H9 (cell line): ENCODE measurements around the gene SDK2. TPM values are rescaled to one million over a fixed set of nuclear protein-coding genes. Genes with fewer than 3 reads are reported as not detected.

Experiments
- DNase-seq: peaks from one replicate; pipeline ENCODE4 v3.0.0-alpha.2; 2017
- H2AFZ ChIP-seq: one replicate; pipeline ENCODE4 v1.6.1; 2013; ENCODE audit warnings: mild to moderate bottlenecking, low read length, control low read depth, moderate library complexity
- H2AK5ac ChIP-seq: 2 replicates; pipeline ENCODE4 v1.6.1; 2013; ENCODE audit warnings: low read length, control low read depth, mixed read lengths; ENCODE audit not compliant: insufficient read length
- H2BK120ac ChIP-seq: one replicate; pipeline ENCODE4 v1.6.1; 2013; ENCODE audit warnings: low read depth, mild to moderate bottlenecking, low read length, control low read depth, inconsistent platforms; ENCODE audit not compliant: poor library complexity, severe bottlenecking
- H2BK12ac ChIP-seq: 2 replicates; pipeline ENCODE4 v1.6.1; 2013; ENCODE audit warnings: low read length, control low read depth, mixed read lengths, low read depth; ENCODE audit not compliant: insufficient read length
- H2BK15ac ChIP-seq: 2 replicates; pipeline ENCODE4 v1.6.1; 2013; ENCODE audit warnings: low read depth, low read length, control low read depth
- H2BK20ac ChIP-seq: one replicate; pipeline ENCODE4 v1.6.1; 2013; ENCODE audit warnings: low read depth, mild to moderate bottlenecking, low read length, control low read depth, inconsistent platforms; ENCODE audit not compliant: poor library complexity, severe bottlenecking
- H2BK5ac ChIP-seq: 2 replicates; pipeline ENCODE4 v1.6.1; 2013; ENCODE audit warnings: low read length, control low read depth, mixed read lengths; ENCODE audit not compliant: insufficient read length
- H3K14ac ChIP-seq: 2 replicates; pipeline ENCODE4 v1.6.1; 2013; ENCODE audit warnings: low read length, control low read depth; ENCODE audit not compliant: insufficient read depth
- H3K18ac ChIP-seq: 2 replicates; pipeline ENCODE4 v1.6.1; 2013; ENCODE audit warnings: low read depth, mild to moderate bottlenecking, mixed read lengths, low read length, control low read depth; ENCODE audit not compliant: insufficient read length
- H3K23ac ChIP-seq: 2 replicates; pipeline ENCODE4 v1.6.1; 2013; ENCODE audit warnings: low read length, control low read depth, mixed read lengths, low read depth; ENCODE audit not compliant: insufficient read length
- H3K23me2 ChIP-seq: 2 replicates; pipeline ENCODE4 v1.6.1; 2013; ENCODE audit warnings: low read depth, mild to moderate bottlenecking, mixed read lengths, low read length, control low read depth; ENCODE audit not compliant: insufficient read length, poor library complexity, severe bottlenecking
- H3K27ac ChIP-seq: 2 replicates; pipeline ENCODE4 v1.5.1; 2013; ENCODE audit warnings: low read length, control low read depth, mixed read lengths, low read depth; ENCODE audit not compliant: insufficient read length
- H3K27me3 ChIP-seq: 2 replicates; pipeline ENCODE4 v1.6.1; 2013; ENCODE audit warnings: low read length, control low read depth, inconsistent platforms; ENCODE audit not compliant: insufficient read depth
- H3K4ac ChIP-seq: 2 replicates; pipeline ENCODE4 v1.6.1; 2013; ENCODE audit warnings: low read depth, mild to moderate bottlenecking, control low read depth, inconsistent platforms, low read length, moderate library complexity
- H3K4me1 ChIP-seq: 2 replicates; pipeline ENCODE4 v1.6.1; 2013; ENCODE audit warnings: low read length, control low read depth, inconsistent platforms; ENCODE audit not compliant: insufficient read depth
- H3K4me2 ChIP-seq: 2 replicates; pipeline ENCODE4 v1.6.1; 2013; ENCODE audit warnings: low read length, control low read depth, mixed read lengths; ENCODE audit not compliant: insufficient read length, insufficient read depth
- H3K56ac ChIP-seq: 2 replicates; pipeline ENCODE4 v1.6.1; 2013; ENCODE audit warnings: low read depth, mild to moderate bottlenecking, mixed read lengths, low read length, control low read depth; ENCODE audit not compliant: insufficient read length
- H3K79me1 ChIP-seq: 2 replicates; pipeline ENCODE4 v1.6.1; 2013; ENCODE audit warnings: low read depth, mild to moderate bottlenecking, moderate library complexity, low read length, control low read depth, inconsistent platforms; ENCODE audit not compliant: insufficient read depth, poor library complexity, severe bottlenecking
- H3K79me2 ChIP-seq: 2 replicates; pipeline ENCODE4 v1.6.1; 2013; ENCODE audit warnings: low read length, control low read depth, inconsistent platforms; ENCODE audit not compliant: insufficient read depth
- H3K9ac ChIP-seq: 2 replicates; pipeline ENCODE4 v1.6.1; 2013; ENCODE audit warnings: low read length, control low read depth, mixed read lengths; ENCODE audit not compliant: insufficient read length; ENCODE audit errors: extremely low read depth
- H3K9me3 ChIP-seq: one replicate; pipeline ENCODE4 v1.6.1; 2013; ENCODE audit warnings: low read depth, low read length, inconsistent platforms; ENCODE audit not compliant: control insufficient read depth
- H3T11ph ChIP-seq: one replicate; pipeline ENCODE4 v1.6.1; 2013; ENCODE audit warnings: mild to moderate bottlenecking, low read length, control low read depth, inconsistent platforms
- H4K20me1 ChIP-seq: one replicate; pipeline ENCODE4 v1.6.1; 2013; ENCODE audit not compliant: control insufficient read depth, insufficient read length, insufficient read depth
- H4K5ac ChIP-seq: 2 replicates; pipeline ENCODE4 v1.6.1; 2013; ENCODE audit warnings: low read depth, mild to moderate bottlenecking, mixed read lengths, low read length, control low read depth; ENCODE audit not compliant: insufficient read length
- H4K8ac ChIP-seq: replicated peaks from 2 replicates; pipeline ENCODE4 v1.6.1; 2013; ENCODE audit warnings: low read length, control low read depth, mixed read lengths, low read depth; ENCODE audit not compliant: insufficient read length
- H4K91ac ChIP-seq: 2 replicates; pipeline ENCODE4 v1.6.1; 2013; ENCODE audit warnings: low read depth, mild to moderate bottlenecking, moderate library complexity, mixed read lengths, low read length, control low read depth; ENCODE audit not compliant: insufficient read length
- H3K27ac Mint-ChIP-seq, 3 experiments: 2 replicates in 2 of 3; 3 replicates in 1 of 3; pipeline ENCODE4 v1.8.0; 2020 to 2021; ENCODE audit warnings: mixed read lengths in 3 of 3, mild to moderate bottlenecking in 1 of 3, moderate library complexity in 1 of 3
- H3K27me3 Mint-ChIP-seq: 2 replicates; pipeline ENCODE4 v1.8.0; 2021; ENCODE audit warnings: low read depth, mild to moderate bottlenecking, moderate library complexity, mixed read lengths
- H3K36me3 Mint-ChIP-seq, 3 experiments: 2 replicates in 2 of 3; 3 replicates in 1 of 3; pipeline ENCODE4 v1.8.0; 2020 to 2021; ENCODE audit warnings: low read depth in 3 of 3, mixed read lengths in 3 of 3; ENCODE audit not compliant: insufficient read depth in 1 of 3
- H3K4me1 Mint-ChIP-seq, 2 experiments: 2 replicates each; pipeline ENCODE4 v1.8.0; 2020; ENCODE audit warnings: mixed read lengths in 2 of 2
- H3K4me3 Mint-ChIP-seq, 2 experiments: 2 replicates in 1 of 2; 3 replicates in 1 of 2; pipeline ENCODE4 v1.8.0; 2020 to 2021; ENCODE audit warnings: mild to moderate bottlenecking in 2 of 2, mixed read lengths in 2 of 2, moderate library complexity in 1 of 2
- H3K9me3 Mint-ChIP-seq, 2 experiments: 2 replicates in 1 of 2; 3 replicates in 1 of 2; pipeline ENCODE4 v1.8.0; 2020; ENCODE audit warnings: mild to moderate bottlenecking in 2 of 2, mixed read lengths in 2 of 2, moderate library complexity in 1 of 2
- WGBS: extraction: QIAGEN DNeasy Blood & Tissue Kit; methylation state at CpG from one replicate; pipeline ENCODE4 v1.1.7; 2013; ENCODE audit warnings: missing lambda C conversion rate, low lambda C conversion rate, mixed read lengths; ENCODE audit not compliant: insufficient read length; ENCODE audit errors: extremely low coverage; 5-methylcytosine and 5-hydroxymethylcytosine counted together
- total RNA-seq: library from RNA; stranded (reverse); gene quantifications from 2 replicates; pipeline ENCODE4 v1.2.1, GENCODE V29; 2021
- TF ChIP-seq, protein P1 (sequence below): fragments of 200-600 bp; sonication (generic); conservative IDR thresholded peaks from 3 replicates; pipeline ENCODE4 v1.8.0; 2021; ENCODE audit warnings: antibody characterized with exemption, mild to moderate bottlenecking

Gene SDK2
- total RNA-seq, 1 experiment from 2014 or later, result 9.1 TPM

- Histone ChIP-seq H3K23ac (no peak overlapping the region), H4K20me1 (no peaks in the 10 kb centered on the region), H3K79me1 (no peaks in the 10 kb centered on the region), H4K5ac (no peak overlapping the region), H2AFZ (no peak overlapping the region), H3K23me2 (no peaks in the 10 kb centered on the region), H3K79me2 (no peaks in the 10 kb centered on the region), H3K56ac (no peak overlapping the region), H3K4me1 (no peaks in the 10 kb centered on the region), H2BK12ac (no peak overlapping the region), H2BK15ac (no peak overlapping the region), H3T11ph (no peak overlapping the region), H2AK5ac (no peak overlapping the region), H3K9ac (no peak overlapping the region), H4K91ac (no peak overlapping the region), H3K4me2 (no peak overlapping the region), H4K8ac (no peak overlapping the region), H3K18ac (no peak overlapping the region), H2BK5ac (no peak overlapping the region), H3K4ac (no peak overlapping the region), H2BK20ac (no peak overlapping the region), H2BK120ac (no peak overlapping the region), H3K9me3 (no peaks in the 10 kb centered on the region), H3K27me3 (no peaks in the 10 kb centered on the region), H3K14ac (no peak overlapping the region), H3K27ac (no peak overlapping the region)
- Mint-ChIP-seq H3K4me3 (no peak overlapping the region; a peak in 1 of 5 replicates), H3K4me1 (peaks cover 3 to 5% of the 10 kb centered on the region in 2 experiments; a peak in 3 of 4 replicates), H3K27ac (no peak overlapping the region), H3K27me3 (no peaks in the 10 kb centered on the region), H3K36me3 (peaks cover 0 to 34% (median 5%) of the 10 kb centered on the region in 3 experiments; a peak in 3 of 7 replicates), H3K9me3 (no peaks in the 10 kb centered on the region)
- TF ChIP-seq, protein P1, sequence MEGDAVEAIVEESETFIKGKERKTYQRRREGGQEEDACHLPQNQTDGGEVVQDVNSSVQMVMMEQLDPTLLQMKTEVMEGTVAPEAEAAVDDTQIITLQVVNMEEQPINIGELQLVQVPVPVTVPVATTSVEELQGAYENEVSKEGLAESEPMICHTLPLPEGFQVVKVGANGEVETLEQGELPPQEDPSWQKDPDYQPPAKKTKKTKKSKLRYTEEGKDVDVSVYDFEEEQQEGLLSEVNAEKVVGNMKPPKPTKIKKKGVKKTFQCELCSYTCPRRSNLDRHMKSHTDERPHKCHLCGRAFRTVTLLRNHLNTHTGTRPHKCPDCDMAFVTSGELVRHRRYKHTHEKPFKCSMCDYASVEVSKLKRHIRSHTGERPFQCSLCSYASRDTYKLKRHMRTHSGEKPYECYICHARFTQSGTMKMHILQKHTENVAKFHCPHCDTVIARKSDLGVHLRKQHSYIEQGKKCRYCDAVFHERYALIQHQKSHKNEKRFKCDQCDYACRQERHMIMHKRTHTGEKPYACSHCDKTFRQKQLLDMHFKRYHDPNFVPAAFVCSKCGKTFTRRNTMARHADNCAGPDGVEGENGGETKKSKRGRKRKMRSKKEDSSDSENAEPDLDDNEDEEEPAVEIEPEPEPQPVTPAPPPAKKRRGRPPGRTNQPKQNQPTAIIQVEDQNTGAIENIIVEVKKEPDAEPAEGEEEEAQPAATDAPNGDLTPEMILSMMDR, result no peak
- DNase-seq, result no peak
- WGBS, result no CpG with 5 or more reads among the region's 6 CpGs
Measured at GRCh38 chr17:73389411-73389810, 254.8 kb downstream of the SDK2 start.
